Stimulated activated CD4-positive, alpha-beta T cell treated with anti-CD3 and anti-CD28 coated beads, Interleukin-15, amount 100 ng/mL, for 1 hour (primary cell): Measurements from ENCODE around the gene ARHGAP44.

Source experiments
- DNase-seq, 2 donors: peaks; one replicate each; pipeline ENCODE4 v3.0.0-alpha.2; 2020; ENCODE audit warnings: low read depth in 1 of 2, low spot score in 1 of 2

The ARHGAP44 gene

GRCh38 chr17:12789481-12790248 lies at the start of gene ARHGAP44:
Gene ARHGAP44 (plus strand): TSS chr17:12789498. CDS start chr17:12789839, 341 bp downstream.
- DNase-seq, result no peak

- DNase-seq, result no peak
Measured at GRCh38 chr17:12739500-12739899, 49.8 kb upstream of the ARHGAP44 start.

GRCh38 chr17:12743046-12743445 lies 46.3 kb upstream of the ARHGAP44 start:
- DNase-seq, result no peak

GRCh38 chr17:12744298-12744697 lies 45.0 kb upstream of the ARHGAP44 start:
- no peak for DNase-seq

- no peak for DNase-seq
Measured at GRCh38 chr17:12744786-12745185, 44.5 kb upstream of the ARHGAP44 start.

GRCh38 chr17:12745486-12745885 lies 43.8 kb upstream of the ARHGAP44 start:
- DNase-seq, result no peak

GRCh38 chr17:12756786-12757185 lies 32.5 kb upstream of the ARHGAP44 start:
- no peak for DNase-seq

GRCh38 chr17:12759090-12759489 lies 30.2 kb upstream of the ARHGAP44 start:
- DNase-seq, result no peak

GRCh38 chr17:12765548-12765947 lies 23.8 kb upstream of the ARHGAP44 start:
- no peak for DNase-seq

GRCh38 chr17:12768255-12768654 lies 21.0 kb upstream of the ARHGAP44 start:
- DNase-seq, result no peak

GRCh38 chr17:12769981-12770380 lies 19.3 kb upstream of the ARHGAP44 start:
- DNase-seq, result no peak

- DNase-seq, result no peak
Measured at GRCh38 chr17:12773153-12773552, 16.1 kb upstream of the ARHGAP44 start.

GRCh38 chr17:12789075-12789480 lies 220 bp upstream of the ARHGAP44 start:
- DNase-seq, result no peak

- no peak for DNase-seq
Measured at GRCh38 chr17:12790249-12791106, 1.2 kb downstream of the ARHGAP44 start.

GRCh38 chr17:12794919-12795532 lies 5.7 kb downstream of the ARHGAP44 start:
- DNase-seq, result no peak

- DNase-seq, result no peak
Measured at GRCh38 chr17:12800855-12801365, 11.6 kb downstream of the ARHGAP44 start.

- no peak for DNase-seq
Measured at GRCh38 chr17:12806630-12807029, 17.3 kb downstream of the ARHGAP44 start.

GRCh38 chr17:12808723-12809122 lies 19.4 kb downstream of the ARHGAP44 start:
- no peak for DNase-seq

GRCh38 chr17:12812877-12813276 lies 23.6 kb downstream of the ARHGAP44 start:
- no peak for DNase-seq

- no peak for DNase-seq
Measured at GRCh38 chr17:12813664-12814063, 24.4 kb downstream of the ARHGAP44 start.

GRCh38 chr17:12814718-12815117 lies 25.4 kb downstream of the ARHGAP44 start:
- DNase-seq, result no peak
